MCF 10A (cell line): ENCODE data around the gene MAB21L4. TPM values are rescaled to one million over a fixed set of nuclear protein-coding genes. Genes with fewer than 3 reads are reported as not detected.

Experiments
- BruUV-seq: library from RNA; stranded (reverse); fragments of 400-500 nt; replicated peaks from 2 replicates; lab custom pipeline; 2021; lab: Mats Ljungman, UMichigan
- CTCF ChIA-PET: fragments of 300-600 bp; sonication (Branson Sonifier 250); formaldehyde crosslinking; extraction: SDS; loops from one replicate; lab custom pipeline; 2021; ENCODE audit warnings: antibody characterized with exemption, inconsistent platforms; lab: Yijun Ruan, JAX
- POLR2A ChIA-PET: fragments of 300-600, 350-650 bp; sonication (Branson Sonifier 250); formaldehyde crosslinking; extraction: SDS; loops from one replicate; lab custom pipeline; 2020; ENCODE audit warnings: antibody characterized with exemption, inconsistent platforms; lab: Yijun Ruan, JAX
- DNase-seq: peaks from one replicate; pipeline ENCODE4 v3.0.0-alpha.2; 2018; ENCODE audit not compliant: unreplicated experiment
- H3K27ac Mint-ChIP-seq: one replicate; pipeline ENCODE4 v1.8.0; 2022; ENCODE audit warnings: mild to moderate bottlenecking, low read depth, mixed read lengths; ENCODE audit not compliant: unreplicated experiment
- H3K27me3 Mint-ChIP-seq: one replicate; pipeline ENCODE4 v1.8.0; 2022; ENCODE audit warnings: mixed read lengths; ENCODE audit not compliant: insufficient read depth, unreplicated experiment
- H3K36me3 Mint-ChIP-seq: one replicate; pipeline ENCODE4 v1.8.0; 2022; ENCODE audit warnings: mild to moderate bottlenecking, moderate library complexity, mixed read lengths; ENCODE audit not compliant: insufficient read depth, unreplicated experiment
- H3K4me1 Mint-ChIP-seq: one replicate; pipeline ENCODE4 v1.8.0; 2022; ENCODE audit warnings: mixed read lengths; ENCODE audit not compliant: insufficient read depth, unreplicated experiment
- H3K4me3 Mint-ChIP-seq: one replicate; pipeline ENCODE4 v1.8.0; 2022; ENCODE audit warnings: mild to moderate bottlenecking, moderate library complexity, mixed read lengths; ENCODE audit not compliant: unreplicated experiment
- H3K9me3 Mint-ChIP-seq: one replicate; pipeline ENCODE4 v1.8.0; 2022; ENCODE audit warnings: mixed read lengths; ENCODE audit not compliant: unreplicated experiment
- CTCF ChIP-seq: fragments of 200-600 bp; IDR thresholded peaks from one replicate; pipeline ENCODE4 v1.8.0; 2022; ENCODE audit warnings: antibody characterized with exemption, mild to moderate bottlenecking; ENCODE audit not compliant: unreplicated experiment
- intact Hi-C: fragments of 100-400 bp; cut with micrococcal nuclease; formaldehyde crosslinking; loops from 2 replicates; pipeline ENCODE4 v1.14.1; 2022
- total RNA-seq: library from RNA; stranded (reverse); gene quantifications from 2 replicates; pipeline ENCODE4 v1.2.3, GENCODE V29; 2022

Gene MAB21L4
- total RNA-seq, 1 experiment from 2014 or later: not detected

GRCh38 chr2:240898108-240898730, 2.3 kb upstream of the MAB21L4 start:
- H3K27me3 Mint-ChIP-seq: no peaks in the 10 kb centered on the region
- peaks cover 13% of the 10 kb centered on the region for H3K4me1 Mint-ChIP-seq
- POLR2A ChIA-PET: no interaction called here
- BruUV-seq: no TSS peak
- CTCF ChIA-PET: interaction anchor here (0.6 kb wide), 1 partner anchor 110 kb away, joined by 3 read pairs; no protein-coding TSS in a partner anchor
- H3K9me3 Mint-ChIP-seq: no peaks in the 10 kb centered on the region
- intact Hi-C loops: no loop called here
- no peak overlapping the region for H3K27ac Mint-ChIP-seq
- peaks cover 6% of the 10 kb centered on the region for H3K36me3 Mint-ChIP-seq
- H3K4me3 Mint-ChIP-seq: no peak overlapping the region
- DNase-seq: no peak
- TF ChIP-seq CTCF: no peak

- no peaks in the 10 kb centered on the region for H3K9me3 Mint-ChIP-seq
- ChIA-PET POLR2A (interaction anchor here (0.7 kb wide), 1 partner anchor 38 kb away, joined by 3 read pairs; no protein-coding TSS in a partner anchor), CTCF (interaction anchor here (0.6 to 1.4 kb wide), 3 partner anchors 16 to 418 kb away, joined by 3 to 5 read pairs (median 4); partner anchors contain the start of genes HDLBP and SEPTIN2)
- peaks cover 6% of the 10 kb centered on the region for H3K36me3 Mint-ChIP-seq
- no TSS peak for BruUV-seq
- DNase-seq: peak; percentile 55
- TF ChIP-seq CTCF: no peak
- H3K4me1 Mint-ChIP-seq: peaks cover 13% of the 10 kb centered on the region
- no peaks in the 10 kb centered on the region for H3K27me3 Mint-ChIP-seq
- no peak overlapping the region for H3K4me3 Mint-ChIP-seq
- intact Hi-C loops: no loop called here
- no peak overlapping the region for H3K27ac Mint-ChIP-seq
Measured at GRCh38 chr2:240896871-240897692, 1.1 kb upstream of the MAB21L4 start.

- POLR2A ChIA-PET: interaction anchor here (0.7 kb wide), 1 partner anchor 38 kb away, joined by 3 read pairs; no protein-coding TSS in a partner anchor
- TF ChIP-seq CTCF: no peak
- intact Hi-C loops: no loop called here
- DNase-seq: no peak
- H3K36me3 Mint-ChIP-seq: peaks cover 6% of the 10 kb centered on the region
- no peaks in the 10 kb centered on the region for H3K9me3 Mint-ChIP-seq
- CTCF ChIA-PET: interaction anchor here (1.4 kb wide), 1 partner anchor 17 kb away, joined by 4 read pairs; no protein-coding TSS in a partner anchor
- no peak overlapping the region for H3K27ac Mint-ChIP-seq
- H3K27me3 Mint-ChIP-seq: no peaks in the 10 kb centered on the region
- H3K4me3 Mint-ChIP-seq: no peak overlapping the region
- H3K4me1 Mint-ChIP-seq: peaks cover 13% of the 10 kb centered on the region
- BruUV-seq: no TSS peak
Measured at GRCh38 chr2:240896394-240896793, 438 bp upstream of the MAB21L4 start.
